GM21526 (cell line): ENCODE measurements around the gene PVALEF.
"Not testable (repeated sequence)": the region's sequence is repeated elsewhere in the genome, so short reads cannot be mapped to it uniquely, and the experiment has no call there.

ENCODE experiments used
- ATAC-seq: cut with Tn5 transposase; IDR thresholded peaks from one replicate; pipeline ENCODE4 v1.9.1; 2021; ENCODE audit warnings: moderate library complexity; ENCODE audit not compliant: unreplicated experiment, low FRiP score

The PVALEF gene

DNA sequence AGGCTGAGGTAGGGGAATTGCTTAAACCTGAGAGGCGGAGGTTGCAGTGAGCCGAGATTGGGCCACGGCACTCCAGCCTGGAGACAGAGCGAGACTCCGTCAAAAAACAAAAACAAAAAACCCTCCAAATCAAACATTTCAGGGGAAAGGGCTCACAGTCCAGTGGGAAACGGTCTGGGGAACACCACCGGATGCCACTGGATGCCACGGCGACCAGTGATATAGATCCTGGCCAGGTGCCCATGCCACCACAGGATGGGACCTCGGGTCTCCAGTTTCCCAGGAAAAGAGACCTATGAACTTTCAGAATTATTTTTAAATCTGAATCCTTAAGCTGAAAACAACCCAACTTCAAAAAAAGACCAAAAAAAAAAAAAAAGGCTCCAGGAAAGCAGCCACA lies 45.2 kb downstream of the PVALEF start:
- ATAC-seq: no peak

DNA sequence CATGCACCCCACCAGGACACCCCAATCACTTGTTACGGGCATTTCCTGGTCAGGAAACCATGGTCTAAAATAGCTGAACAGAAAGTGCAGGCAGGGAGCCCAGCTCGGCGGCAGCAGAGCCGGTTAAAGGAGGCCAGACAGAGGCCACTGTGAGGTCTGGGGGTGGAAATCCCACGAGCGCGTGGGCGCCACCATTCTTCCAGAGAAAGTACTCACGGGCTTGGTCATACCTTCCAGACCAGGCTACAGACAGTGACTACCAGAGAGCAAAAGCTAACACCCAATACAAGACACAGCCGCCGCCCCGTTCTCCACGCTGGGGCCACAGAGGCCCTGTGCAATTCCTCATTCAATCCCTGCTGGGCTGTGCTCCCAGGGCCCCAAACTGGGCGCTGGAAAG lies 45.6 kb downstream of the PVALEF start:
- no peak for ATAC-seq

DNA sequence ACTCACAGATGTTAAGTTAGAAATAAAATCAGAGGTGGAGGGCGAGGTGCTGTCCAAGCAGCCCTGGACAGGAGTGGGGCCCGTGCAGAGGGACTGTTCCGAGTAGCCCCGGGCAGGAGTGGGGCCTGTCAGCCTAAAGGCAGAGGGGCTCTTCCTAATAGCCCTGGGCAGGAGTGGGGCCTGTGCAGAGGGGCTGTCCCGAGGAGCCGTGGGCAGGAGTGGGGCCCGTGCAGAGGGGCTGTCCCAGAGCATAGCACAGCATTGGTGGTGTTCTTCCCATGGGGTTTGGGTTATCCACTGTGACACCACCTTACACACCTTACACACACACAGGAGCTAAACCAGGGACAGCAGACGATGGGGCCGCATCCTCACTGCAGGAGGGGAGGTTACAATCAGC lies 47.1 kb downstream of the PVALEF start:
- no peak for ATAC-seq

DNA sequence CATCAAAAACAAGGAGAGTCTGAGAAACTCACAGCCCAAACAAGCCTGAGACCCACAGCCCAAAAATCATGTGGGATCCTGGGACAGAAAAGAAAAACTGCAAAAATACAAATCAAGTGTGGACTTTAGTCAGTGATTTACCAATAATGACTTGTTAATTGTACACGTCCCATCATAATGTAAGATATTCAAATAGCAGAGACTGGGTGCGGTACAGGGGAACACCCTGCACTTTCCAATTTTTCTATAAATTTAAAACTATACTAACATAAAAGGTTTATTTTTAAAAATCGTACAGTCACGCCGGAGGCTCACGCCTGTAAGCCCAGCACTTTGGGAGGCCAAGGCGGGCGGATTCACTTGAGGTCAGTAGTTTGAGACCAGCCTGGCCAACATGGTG lies 48.7 kb downstream of the PVALEF start:
- no peak for ATAC-seq

DNA sequence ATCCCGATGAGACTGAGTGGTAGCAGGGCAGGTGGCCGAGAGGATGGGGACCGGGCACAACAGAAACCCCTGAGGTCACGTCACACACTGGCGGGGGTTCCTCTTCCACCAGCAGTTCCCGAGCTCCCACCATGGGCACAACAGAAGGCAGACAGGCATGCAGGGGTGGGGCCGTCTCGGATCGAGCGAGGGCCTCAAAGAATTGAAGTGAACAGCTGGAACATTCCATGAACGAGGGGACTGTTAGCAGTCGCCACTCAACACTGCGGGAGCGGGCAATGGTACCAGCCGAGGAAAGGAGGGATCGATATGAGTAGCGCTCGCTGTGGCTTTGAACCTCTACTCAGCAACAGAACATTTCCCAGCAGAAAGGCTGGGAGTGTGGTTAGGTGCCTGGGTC lies 52.2 kb downstream of the PVALEF start:
- no peak for ATAC-seq

DNA sequence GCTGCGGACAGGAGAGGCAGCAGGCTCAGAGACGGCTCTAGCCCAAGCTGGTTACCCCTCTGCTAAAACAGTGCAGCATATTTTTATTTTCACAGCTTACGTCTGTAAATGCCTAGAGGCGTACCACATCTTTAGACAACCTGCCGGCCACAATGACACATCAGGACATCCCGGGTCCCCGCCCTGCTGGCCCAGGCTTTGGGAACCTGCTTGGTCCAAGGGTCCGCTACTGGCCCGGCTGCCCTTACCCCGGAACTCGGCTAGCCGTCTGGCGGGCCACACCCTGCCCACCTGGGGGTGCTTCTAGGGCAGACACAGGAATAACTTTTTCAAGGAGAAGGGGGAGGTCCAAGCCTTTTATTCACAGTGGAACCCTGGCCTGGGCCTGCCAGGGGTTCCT lies 53.2 kb downstream of the PVALEF start:
- no peak for ATAC-seq

DNA sequence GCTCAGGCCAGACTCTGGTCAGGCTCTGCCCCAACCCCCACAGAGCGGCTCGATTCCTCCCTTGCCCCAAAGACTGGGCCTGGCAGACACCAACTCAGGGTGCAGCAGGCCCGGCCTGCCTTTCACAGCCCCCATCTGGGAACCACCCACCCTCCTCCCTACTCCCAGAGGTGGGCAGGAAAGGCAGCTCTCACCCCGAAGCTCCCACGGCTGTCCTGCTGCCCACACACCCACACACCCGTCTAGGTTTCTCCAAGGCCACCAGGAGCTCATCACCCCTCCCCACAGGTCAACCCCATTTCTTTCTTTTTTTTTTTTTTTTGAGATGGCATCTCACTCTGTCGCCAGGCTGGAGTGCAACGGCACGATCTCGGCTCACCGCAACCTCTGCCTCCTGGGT lies 53.7 kb downstream of the PVALEF start:
- no peak for ATAC-seq

DNA sequence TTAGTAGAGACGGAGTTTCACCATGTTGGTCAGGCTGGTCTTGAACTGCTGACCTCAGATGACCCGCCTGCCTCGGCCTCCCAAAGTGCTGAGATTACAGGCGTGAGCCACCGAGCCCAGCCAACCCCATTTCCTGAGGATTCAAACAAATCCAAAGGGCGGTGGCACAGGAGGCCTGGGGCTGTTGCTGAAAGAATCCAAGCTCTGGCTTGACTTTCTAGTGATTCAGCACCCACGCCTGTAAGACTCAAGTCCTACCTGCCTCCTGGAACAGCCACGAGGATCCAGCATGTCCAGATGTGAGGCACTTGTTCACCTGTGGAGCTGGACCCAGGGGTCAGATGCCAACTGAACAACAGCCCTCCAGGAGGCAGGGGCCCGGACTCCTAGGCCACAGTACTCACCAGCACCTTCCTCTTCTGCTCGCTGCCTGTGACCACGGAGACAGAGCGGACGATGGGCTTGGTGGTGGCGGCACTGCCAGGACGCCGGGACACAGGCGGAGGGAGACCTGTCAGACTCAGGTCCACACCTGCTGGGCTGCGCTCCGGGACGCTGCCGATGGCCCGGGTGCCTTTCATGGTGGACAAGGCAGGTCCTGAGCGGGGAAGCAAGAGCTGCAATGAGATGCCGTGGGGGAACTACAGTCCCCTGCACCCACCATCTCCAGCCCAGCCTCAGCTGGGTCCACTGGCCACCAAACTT lies 54.3 kb downstream of the PVALEF start:
- no peak for ATAC-seq

DNA sequence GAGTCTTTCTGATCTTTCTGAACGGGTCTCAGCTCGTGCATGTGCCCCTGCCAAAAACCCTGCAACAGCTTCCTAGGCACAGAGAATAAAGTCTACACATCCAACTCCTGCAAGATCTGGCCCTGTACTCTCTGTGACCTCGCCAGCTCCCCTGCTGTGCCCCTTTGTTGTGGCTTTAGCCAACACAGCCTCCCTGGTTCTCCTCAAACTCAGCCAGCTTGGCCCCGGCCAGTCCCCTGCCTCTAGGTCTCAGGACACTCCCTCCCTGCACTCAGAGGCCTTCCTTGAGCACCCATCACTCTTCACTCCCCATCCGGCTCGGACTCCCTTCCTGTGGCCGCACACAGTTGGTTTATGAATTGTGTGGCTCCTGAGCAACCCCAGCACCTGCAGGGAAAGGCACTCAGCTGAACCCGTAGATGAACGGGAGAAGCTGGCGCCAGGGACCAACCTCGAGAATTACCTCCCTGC lies 56.1 kb downstream of the PVALEF start:
- ATAC-seq: no peak

DNA sequence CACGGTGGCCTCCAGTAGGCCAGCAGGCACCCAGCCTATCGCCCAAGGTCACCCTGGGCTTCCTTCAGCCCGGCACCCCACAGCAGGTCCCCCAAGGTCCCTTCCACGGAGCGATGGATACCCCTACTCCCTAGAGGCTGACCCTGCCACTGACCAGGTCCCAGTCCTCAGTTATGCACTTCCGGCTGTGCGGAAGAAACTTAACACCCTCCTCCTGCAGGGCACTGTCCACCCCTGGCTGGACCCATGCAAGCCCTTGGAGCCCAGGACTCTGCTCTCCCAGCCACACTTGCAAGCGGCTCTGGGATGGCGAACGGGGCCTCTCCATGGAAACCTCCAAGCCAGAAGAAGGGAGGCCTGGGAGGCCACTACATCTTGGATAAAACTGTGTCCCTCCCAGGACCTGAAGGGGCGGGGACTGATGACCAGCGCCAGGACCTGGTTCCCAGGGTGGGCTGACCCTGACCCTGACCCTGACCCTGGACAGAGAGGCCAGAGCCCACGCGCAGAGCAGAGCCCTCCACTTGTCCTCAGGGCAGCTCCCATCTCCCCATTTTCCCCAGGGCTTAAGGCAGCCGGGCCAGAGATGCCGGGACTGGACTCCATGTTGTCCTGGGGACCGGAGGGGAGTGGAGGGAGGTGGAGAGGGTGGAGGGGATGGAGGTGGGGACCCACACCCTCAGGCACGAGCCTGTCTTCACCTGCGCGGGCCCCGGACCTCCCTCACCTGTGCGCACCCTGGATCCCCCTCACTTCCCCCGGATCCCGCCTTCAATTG lies 56.7 kb downstream of the PVALEF start:
- ATAC-seq: no peak

DNA sequence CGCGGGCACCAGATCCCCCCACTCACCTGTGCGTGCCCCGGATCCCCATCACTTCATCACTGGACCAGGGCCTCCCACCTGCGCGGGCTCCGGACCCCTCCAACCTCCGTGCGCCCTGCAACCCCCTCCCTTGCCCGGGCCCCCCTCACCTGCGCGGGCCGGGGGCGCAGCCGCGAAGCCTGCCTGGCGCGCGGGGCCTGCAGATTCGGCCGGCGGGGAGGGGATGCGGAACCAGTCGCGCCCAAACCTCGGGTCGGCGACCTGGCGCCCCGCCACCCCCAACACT lies 57.3 kb downstream of the PVALEF start:
- peak; percentile 9 for ATAC-seq

DNA sequence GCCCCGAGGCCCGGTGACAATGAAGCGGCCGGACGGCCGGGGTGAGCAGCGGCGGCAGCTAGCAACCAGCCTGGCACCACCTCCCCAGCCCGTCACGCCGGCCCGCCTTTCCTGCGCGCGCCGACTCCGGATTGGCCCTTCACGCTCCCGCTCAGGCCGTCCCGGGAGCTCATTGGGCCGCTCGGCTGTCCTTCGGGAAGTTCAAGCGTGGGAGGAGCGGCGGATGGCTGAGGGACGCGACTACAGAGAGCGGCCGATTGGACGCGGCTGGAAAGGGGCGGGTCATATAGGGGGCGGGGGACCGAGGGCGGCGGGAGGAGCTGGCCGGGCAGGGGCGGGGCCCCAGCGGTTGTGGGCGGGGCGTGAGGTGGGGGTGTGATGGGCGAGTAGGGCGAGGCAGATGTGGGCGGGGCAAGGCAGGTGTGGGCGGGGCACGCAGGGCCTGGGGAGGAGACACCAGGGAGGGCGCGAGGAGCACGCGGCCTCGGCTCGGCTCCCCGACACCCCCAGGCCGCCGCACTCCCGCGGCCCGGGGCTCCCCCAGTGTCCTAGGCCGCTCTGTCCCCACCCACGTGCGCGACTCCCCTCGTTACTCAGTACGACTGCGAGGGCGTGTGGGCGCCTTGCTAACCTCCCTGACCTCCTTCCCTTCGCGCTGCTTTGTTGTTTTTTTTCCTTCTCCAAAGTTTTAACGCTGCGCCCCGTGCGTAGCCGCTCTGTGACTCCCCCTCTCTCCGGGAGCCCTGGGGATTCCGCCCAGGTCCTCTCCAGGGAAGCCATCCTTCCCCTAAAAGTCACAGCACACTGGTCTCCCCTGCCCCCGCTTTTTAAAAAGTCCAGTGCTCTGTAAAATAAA lies 57.8 kb downstream of the PVALEF start, which contains the start of gene CEP131:
Gene CEP131 (minus strand): TSS at position 60 of the 856 bp plus-strand sequence. CDS start 2,909 bp downstream, outside the sequence.
- peak; percentile 89 for ATAC-seq

DNA sequence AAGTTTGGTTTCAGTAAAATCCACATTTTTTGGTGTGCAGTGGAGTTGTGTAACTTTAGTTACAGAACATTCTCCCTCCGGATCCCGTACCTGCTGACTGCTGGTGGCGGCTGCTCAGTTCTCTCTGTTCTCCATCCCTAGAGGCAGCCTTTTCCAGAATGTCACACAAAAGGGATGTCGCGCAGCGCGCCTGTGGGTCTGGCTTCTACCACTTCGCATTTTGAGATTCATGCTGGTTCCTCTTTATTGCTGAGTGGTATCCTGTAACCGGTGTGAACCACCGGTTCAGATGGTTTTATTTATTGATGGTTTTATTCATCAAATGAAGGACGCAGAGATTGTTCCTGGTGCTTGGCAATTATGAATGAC lies 58.4 kb downstream of the PVALEF start:
- no peak for ATAC-seq

DNA sequence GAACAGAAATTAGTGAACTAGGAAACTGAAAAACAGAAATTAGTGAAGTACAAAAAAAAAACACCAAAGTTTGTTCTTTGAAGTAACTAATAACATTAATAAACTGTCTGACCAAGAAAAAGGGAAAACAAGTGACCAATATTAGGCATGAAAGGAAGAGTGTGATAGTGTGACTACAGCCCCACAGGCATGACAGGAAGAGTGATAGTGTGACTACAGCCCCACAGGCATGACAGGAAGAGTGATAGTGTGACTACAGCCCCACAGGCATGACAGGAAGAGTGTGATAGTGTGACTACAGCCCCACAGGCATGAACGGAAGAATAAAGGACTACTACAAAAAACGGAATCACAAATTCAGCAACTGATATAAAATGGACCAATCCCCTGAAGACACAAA lies 62.3 kb downstream of the PVALEF start:
- not testable (repeated sequence) for ATAC-seq

DNA sequence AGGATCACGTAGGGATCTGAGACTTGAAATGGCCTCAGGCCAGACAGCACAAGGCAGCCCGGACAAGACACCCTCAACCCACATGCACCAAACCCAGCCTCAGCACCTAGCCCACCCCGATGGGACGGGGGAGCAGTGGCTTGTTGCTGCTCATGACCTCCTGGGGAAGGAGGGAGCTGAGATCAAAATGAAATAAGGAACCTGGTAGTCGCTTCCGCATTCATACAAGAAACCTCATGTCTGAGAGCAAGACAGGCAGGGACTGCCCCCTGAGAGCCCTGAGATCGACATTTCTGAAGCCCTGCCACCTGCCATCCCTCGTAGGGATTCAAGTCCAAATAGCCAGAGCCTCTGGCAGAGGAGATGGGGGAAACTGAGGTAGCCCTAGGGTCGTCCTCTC lies 63.1 kb downstream of the PVALEF start:
- ATAC-seq: no peak

DNA sequence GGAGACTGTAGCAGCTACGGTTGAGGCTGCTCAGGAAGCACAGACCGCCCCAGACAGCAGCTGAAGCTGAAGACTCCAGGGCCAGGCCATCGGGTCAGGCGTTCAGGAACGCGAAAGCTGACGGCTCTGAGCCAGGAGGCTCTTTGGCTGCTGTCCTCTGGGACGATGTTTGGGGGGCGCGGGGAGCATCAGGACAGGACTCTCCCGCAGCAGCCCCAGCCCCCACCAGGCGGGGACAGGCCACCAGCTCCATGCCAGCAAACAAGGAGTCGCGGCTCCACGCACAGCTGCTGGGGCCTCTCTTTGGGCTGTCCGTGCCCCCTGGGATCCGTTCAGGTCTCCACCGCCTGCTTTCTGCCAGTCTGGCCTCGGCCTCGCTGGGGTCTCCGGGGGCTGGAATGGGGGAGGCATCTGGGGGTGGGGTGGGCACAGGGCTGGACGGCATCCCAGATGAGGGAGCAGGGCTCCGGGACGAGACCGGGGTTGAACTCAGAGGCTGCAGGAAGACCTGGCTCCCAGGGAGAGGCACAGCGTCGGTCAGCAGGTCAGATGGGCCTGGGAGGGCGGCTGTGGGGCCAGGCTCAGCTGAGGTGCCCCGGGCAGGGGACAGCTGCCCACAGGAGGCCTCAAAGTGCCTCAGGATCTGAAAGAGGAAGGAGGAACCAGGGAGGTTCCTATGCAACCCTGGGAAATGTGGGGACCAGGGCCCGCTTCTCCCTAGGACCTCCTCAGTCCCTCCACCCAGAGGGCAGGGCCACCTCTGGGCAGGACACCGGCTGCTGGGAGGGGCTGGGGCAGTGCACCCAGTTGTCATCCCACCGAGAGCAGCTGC lies 63.7 kb downstream of the PVALEF start:
- ATAC-seq: no peak

DNA sequence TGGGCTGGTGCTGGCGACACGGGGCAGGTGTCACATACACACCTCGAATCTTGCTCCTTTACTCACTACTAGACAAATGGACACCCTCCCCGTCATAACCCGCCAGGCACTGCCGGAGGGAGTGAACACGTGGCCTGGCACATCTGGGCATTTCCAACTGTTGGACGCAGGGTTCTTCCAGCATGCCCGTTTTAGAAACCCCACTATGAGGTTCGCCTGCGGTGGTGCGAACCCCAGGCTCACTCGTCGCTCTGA lies 64.3 kb downstream of the PVALEF start:
- no peak for ATAC-seq

DNA sequence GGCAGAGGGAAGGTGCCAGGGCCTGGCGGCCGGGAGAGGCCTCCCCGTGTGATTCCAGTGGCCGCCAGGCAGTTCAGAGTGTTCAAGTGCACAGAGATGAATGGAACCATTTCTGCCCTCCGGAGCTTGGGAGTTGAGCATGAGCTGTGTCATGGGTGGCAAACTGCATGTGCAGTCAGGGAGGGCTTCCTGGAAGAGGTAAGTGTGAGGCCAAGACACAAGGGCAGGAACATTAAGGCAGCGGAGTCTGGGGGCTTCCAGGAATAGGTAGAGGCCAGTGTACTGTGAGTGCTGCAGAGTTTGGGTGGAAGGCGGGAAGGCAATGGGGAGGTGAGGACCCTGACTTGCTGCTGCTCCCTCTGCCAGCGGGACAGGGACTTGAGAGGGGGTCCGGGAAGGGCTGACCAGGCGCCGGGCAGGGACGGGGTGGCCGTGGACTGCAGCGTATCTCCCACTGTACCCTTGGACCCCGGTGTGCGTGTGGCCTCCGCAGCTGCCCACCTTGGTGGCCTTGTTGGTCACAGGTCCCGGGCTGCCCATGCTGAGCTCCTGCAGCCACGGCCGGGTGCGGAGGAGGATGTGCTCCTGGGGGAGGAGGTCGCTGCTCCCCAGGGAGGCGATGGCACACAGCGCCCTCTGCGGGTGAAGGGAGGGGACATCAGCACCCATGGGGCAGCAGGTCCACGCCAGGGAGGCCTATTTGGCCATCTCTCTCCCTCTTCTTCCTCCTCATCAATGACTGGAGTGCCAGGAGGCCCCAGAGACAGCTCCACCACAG lies 64.9 kb downstream of the PVALEF start:
- ATAC-seq: no peak

DNA sequence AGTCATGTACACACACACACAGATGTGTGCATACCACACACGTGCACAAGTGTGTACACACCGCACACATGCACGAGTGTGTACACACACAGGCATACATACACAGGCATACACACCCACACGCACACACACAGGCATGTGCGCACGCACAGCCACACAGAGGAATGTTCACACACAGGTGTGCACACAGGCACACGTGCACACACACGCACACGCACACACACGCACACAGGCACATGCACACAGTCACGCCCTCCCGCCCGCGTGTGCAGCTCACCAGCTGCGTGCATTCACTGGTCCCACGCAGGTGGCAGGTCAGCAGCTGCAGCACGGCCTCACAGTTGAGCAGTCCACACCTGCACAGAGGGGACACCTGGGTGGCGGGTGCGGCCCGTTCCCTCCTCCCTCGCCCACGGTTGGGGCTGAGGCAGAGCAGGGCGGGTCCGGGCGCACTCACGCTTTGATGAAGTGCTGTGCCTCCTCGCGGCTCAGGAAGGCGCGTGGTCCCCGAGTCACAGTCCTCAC lies 65.9 kb downstream of the PVALEF start:
- ATAC-seq: no peak
